GM12801 (cell line): ENCODE data around the gene AFAP1.
A peak's percentile ranks its signal among the peaks of the same experiment; 100 is the strongest.

Experiments
- TF ChIP-seq, protein P1 (sequence below): IDR thresholded peaks from one replicate; pipeline ENCODE4 v1.5.1; 2011; ENCODE audit warnings: control low read depth; ENCODE audit not compliant: insufficient read length; ENCODE audit errors: extremely low read depth

The AFAP1 gene

GRCh38 chr4:7806338-7807090, 133.1 kb downstream of the AFAP1 start:
- TF ChIP-seq, protein P1, sequence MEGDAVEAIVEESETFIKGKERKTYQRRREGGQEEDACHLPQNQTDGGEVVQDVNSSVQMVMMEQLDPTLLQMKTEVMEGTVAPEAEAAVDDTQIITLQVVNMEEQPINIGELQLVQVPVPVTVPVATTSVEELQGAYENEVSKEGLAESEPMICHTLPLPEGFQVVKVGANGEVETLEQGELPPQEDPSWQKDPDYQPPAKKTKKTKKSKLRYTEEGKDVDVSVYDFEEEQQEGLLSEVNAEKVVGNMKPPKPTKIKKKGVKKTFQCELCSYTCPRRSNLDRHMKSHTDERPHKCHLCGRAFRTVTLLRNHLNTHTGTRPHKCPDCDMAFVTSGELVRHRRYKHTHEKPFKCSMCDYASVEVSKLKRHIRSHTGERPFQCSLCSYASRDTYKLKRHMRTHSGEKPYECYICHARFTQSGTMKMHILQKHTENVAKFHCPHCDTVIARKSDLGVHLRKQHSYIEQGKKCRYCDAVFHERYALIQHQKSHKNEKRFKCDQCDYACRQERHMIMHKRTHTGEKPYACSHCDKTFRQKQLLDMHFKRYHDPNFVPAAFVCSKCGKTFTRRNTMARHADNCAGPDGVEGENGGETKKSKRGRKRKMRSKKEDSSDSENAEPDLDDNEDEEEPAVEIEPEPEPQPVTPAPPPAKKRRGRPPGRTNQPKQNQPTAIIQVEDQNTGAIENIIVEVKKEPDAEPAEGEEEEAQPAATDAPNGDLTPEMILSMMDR = no peak

DNA sequence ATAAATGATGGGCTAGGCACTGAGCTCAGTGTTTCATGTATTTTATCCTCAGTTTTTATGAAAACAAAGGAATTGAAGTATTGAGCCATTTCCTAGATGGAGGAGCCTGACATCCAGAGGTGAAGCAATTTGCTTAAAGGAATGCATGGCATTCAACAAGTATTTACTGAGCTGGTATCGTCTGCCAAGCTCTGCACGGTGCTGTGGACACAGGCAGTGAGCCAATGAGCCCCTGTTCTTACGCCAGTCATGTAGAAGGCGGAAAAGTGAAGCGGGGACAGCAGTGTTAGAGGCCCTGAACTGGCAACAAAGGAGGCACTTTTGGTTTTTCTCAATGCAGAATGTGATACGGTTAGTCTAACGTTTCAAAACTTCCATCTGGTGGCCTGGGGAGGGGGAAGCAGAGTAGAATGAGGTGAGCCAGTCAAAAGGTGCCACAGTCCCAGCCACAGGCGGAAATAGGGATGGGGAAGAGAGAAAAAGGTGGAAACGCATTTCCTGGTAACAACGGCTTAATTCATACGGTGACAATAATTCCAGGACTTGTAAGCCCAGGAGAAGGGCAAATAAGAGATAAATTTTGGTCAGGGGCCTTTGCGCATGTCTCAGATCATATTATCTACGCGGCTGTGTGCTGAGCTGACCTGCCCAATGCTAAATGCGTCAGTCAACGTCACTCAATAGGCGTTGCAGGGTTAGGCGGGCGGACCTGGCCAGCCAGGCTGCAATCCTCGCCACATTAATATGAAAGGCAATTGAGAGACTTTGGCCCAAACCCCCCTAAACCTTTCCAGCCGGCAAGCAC, 133.9 kb downstream of the AFAP1 start:
- TF ChIP-seq, protein P1 = no peak

DNA sequence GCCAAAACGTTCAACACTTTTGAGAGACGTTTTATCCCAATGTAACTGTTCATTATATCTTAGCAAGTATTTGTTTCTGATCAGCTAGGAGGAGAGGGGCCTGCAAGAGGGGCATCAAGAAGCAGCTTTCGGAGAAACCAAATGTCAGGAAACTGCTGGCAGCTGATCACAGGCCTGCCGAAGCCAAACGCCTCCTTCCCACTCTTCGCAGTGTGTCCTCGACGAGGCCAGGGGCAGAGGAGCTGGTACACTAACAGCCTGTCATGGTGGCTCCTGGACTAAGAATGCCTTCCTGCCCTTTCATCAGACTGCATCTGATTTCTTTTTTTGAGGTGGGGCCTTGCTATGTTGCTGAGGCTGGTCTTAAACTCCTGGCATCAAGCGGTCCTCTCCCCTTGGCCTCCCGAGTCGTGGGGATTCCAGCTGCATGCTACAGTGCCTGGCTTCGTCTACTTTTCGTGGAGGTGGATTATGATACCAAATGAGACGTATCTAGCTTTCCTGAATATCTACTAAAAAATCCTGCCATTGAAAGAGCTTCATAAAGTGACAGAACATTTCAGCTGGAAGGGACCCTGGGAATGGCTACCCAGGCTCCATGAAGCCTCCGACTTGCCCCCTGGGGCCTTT, 134.8 kb downstream of the AFAP1 start:
- TF ChIP-seq, protein P1 = no peak

DNA sequence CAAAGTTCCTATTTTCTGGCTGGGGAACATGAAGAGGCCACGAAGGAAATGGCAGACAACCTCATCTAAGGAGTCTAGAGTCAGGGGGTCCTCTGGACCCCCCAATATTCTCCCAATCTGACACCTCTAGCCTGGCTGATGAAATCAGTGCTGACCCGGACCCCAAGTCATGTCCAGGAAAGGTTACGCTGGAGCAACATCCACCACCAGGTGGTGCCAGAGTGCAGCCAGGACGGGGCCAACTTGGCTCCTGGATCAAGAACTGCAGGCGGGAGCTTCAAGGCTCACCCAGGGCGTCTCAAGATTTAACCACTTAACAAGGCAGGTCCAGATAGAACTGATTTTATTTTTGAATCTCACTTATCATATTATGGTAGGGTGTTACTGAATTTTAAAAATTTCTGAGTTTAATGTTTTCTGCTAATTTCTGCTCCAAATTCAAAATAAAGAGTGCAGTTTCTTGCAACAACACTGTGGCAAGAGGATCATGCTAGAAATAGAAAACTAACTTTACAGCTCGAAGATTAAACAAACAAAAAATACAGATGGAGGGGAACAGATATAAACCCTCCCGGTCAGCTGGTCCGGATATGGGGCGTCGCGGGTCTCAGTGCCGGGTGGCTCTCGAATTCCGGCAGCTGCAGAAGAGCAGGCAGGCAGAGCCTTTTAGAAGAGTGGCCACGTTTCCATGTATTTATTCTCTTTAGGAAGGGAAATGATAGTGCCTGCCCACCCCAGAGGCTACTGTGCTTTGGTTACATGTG, 135.5 kb downstream of the AFAP1 start:
- TF ChIP-seq, protein P1 = peak; percentile 26

DNA sequence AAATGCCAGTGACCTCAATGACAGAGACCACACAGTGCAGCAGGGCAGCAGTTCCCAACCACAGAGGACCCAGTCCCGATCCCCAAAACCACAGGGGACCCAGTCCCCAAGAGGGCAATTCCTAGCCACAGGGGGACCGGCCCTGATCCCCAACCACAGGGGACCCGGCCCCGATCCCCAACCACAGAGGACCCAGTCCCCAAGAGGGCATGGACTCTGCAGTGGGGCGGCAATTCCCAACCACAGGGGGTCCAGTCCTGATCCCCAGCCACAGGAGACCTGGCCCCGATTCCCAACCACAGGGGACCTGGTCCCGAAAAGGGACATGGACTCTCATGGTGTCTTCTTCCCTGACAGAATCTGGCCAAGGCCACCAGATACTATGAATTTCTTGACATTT, 136.3 kb downstream of the AFAP1 start:
- TF ChIP-seq, protein P1 = no peak

DNA sequence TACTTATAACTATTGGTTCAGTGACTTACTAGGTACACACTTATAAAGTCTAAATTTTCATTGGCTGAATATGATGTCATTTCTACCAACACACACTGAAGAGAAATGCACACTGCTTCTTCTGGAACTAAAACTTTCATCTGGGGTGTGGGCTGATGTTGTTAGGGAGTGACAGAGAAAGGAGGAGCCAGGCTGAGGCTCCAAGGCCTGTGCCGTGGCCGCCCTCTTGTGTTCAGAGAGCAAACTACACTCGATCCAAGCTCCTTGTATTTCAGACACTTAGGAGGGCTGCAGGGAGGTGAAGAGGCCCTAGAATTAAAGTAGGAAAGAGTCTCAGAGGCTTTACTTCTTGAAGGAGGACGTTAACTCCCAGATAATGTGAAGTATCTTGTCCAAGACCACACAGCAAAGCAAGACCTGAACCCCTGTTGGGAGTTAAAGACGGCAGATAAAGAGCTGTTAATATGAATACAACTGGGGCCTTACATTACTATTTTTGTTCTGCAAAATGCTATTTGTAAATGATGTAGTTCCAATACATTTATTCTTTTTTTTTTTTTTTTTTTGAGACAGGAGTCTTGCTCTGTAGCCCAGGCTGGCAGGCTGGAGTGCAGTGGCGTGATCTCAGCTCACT, 137.5 kb downstream of the AFAP1 start:
- TF ChIP-seq, protein P1 = no peak

GRCh38 chr4:7801641-7802040, 138.0 kb downstream of the AFAP1 start:
- TF ChIP-seq, protein P1 = no peak
